ENCODE data around the gene ITPRID1.
A peak's percentile ranks its signal among the peaks of the same experiment; 100 is the strongest.

ITPRID1 gene

DNA sequence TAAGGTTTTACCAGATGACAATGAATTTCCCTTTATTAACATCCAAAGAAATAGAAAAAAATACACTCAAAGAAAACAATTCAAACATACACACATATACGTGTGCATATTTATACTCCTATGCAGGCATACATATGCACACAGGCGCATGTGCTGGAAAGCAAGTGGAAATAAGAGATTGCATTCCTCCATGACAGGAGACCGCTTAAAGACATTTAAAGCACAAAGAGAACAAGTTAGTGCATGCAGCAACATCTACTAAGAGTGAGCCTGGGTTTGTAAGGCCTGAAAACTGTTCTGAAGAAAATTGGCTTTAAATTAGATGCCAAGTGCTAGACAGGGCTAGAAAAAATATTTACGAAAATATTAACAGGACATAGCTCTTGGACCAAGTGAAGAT is 133.1 kb downstream of the ITPRID1 start:
- DNase-seq = no peak

DNA sequence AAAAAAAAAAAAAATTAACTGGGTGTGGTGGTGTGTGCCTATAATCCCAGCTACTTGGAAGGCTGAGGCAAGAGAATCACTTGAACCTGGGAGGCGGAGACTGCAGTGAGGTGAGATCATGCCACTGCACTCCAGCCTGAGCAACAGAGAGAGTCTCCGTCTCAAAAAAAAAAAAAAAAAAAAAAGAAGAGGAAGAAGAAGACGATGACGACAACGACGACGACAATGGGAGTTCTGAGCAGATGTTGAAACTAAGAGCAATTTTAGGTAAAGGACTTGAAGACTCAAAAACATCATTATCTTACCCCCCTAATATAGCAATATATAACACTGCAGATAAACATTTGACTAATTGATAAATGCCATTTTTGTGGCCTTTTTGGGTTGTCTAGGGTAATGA is 133.6 kb downstream of the ITPRID1 start:
- no peak for DNase-seq

DNA sequence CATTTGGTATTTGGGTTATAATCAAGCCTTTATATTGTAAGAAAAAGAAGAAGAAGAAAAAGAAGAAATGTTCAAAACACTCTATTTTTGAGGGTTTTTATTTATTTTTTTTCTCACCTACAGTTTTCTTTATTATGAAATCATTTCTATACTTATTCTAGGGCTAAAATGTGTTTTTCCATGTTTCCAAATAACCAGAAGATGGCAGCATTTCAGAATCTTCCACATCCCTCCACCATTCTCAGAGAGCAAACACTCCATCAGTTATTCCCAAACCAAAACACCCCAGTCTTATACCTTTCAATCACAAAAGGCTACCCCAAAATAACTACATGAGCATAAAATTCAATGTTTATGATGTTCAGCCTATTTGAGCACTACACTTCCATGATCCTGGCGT is 134.4 kb downstream of the ITPRID1 start:
- no peak for DNase-seq

DNA sequence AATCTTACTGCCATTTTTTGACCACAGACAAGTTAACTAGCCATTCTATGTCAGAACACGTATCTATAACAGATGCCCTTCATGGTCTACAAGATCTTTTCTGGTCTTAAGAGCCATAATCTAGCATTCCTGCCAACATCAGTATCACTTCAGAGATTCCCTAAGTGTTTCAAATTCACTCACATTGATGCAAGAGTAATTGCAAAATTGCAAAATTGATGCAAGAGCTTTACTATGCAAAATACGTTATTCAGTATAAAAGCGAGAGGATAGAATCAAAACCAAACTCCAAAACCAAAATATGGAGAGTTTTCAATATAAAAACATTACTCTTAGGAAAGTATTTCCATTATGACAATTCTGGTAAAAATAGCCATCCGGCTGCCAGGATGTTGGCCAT is 135.0 kb downstream of the ITPRID1 start:
- DNase-seq = no peak

DNA sequence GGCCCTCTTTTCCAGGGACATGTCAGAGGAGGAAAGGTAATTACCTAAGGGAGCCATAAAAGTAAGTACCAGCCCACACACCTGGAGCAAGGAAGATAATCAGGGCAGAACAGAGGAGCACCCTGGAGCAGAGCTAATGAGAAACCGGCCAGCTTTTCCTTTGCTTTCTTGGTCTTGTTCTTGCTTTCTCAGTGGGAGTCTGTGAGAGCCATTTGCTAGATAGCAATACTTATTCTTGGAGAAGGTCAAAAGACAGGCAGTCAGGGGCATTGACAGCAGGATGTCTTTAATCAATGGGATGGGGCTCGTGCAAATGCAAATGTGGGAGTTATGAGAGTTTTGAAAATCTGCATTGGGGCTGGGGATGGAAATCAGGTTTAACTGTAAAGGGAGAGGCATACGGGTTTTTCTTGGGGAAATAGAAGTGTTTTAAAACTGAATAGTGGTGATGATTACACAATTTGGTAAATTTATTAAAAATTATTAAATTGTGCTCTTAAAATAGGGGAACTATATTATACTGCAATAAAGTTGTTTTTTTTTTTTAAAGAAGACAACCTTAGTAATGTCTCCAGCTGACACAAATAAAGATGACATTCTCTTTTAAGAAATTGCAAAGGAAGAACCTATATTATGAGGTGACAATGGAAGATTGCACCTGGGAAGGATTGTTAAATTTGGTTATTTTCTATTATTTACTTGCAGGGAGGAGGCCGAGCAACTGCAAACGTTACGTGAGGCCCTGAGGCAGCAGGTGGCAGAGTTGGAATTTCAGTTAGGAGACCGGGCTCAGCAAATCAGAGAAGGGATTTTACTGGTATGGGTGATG is 137.6 kb downstream of the ITPRID1 start:
- no peak for DNase-seq

DNA sequence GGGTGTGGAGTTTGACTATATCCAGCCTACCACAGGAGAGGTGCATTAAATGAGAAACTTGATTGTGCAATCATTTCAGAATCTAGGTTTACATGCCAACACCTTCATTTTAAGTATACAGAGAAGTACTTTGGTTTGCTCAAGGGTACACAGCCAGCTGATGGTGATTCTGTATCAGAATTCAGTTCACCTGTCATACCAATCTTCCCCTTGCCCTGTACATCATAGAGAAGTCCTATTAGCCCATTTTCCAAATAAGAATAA is 138.1 kb downstream of the ITPRID1 start:
- no peak for DNase-seq

DNA sequence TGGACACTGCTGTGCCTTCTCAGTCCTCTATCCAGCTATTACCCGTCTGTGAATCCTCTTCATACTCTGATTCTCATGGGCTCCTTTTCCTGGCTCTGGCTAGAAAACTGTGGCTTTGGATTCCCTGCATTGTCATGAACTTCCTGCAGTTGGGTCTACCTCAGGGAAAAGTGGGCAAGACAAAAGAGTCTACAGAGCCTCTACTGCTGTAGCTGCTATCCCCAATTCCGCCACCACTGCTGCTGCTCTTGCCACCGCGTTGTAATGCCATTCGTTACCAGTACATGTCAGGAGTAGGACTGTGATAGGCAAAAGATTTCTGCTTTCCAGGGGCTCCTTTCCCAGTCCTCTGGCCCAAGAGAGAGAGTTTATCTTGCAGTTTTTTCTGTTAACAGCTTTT is 149.2 kb downstream of the ITPRID1 start:
- no peak for DNase-seq

DNA sequence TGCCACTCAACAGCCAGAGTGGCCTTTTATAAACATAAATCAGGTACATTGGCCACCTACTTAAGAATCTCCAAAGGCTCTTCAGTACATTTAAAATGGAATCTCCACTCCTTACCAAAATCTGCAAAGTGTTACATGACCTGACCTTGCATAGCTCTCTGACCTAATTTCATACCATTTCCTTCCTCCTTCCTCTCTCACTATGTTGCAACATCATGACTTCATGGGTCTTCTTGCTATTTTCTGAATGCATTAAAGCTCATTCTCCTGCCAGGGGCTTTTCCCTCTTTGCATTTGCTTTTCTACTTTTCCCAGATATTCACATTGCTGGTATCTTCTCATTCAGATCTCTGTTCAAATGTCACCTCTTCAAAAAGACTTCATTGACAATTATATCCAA is 151.0 kb downstream of the ITPRID1 start:
- peak; percentile 42 for DNase-seq

DNA sequence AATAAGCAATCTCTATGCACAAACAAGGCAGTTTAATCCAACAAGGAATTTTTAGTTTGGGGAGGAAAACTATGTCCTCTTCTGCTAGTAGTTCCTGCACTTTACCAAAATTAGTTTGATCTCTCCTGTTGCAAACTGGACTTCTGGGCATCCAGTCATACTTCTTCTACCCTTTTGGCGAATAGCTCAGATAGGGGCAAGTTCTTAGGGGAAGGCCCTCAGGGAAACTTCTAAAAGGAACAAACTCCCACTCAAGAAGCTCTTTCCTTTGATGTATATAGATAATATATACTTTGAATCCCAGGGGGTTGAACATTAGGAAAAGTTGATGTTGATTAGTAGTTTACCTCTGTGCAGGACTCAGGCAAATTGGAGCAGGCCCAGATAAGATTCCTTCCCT is 151.7 kb downstream of the ITPRID1 start:
- no peak for DNase-seq

DNA sequence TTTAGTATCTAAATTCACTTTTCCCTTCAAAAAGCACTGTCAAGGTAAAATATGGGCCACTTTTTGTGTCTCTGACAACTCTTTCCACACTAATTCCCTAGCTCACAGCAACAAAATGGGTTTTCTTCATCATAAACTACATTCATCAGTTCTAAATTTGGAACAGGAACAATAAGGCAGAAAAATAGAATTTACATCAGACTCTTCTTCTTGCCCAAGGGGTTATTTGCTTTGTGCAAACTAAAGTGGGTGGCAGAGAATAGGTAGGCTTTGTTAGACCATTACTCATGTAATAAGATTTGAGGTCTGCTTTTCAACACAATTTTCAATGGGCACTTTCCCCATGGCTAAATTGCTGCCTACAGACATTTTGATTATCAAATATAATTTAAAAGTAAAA is 155.6 kb downstream of the ITPRID1 start:
- DNase-seq = no peak

DNA sequence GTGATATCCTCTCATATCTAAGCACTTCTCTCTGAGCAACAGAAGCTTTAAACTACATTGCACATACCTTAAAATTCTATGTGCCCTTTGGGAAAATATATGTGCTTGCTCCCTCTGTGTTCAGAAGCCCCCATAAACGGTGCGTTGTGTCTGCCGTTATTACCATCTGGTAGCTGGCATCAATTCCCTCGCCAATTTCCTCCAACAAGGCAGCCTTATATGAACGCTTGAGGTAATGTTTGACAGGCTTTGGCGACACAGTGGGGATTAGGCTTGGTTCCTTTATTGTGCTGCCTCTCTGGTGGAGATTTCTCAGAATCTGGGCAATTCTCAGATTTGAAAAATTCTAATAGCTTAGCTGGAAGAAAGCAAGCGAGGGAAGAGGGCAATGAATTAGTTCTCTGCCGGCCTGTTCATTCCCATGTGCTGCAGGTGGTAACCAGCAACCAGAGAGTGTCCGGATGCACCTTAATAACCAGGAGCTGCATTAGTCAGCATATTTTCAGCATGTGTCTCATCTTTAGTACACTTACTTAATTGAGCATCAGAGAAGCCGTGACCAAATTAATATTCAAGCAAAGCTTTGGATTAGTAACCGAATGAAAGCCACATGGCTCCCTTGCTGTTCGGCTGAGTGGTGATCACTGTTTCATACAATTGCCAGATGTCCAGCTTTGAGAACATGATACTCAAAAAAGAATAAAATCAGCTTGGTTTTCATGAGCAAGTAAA is 165.8 kb downstream of the ITPRID1 start:
- no peak for DNase-seq

DNA sequence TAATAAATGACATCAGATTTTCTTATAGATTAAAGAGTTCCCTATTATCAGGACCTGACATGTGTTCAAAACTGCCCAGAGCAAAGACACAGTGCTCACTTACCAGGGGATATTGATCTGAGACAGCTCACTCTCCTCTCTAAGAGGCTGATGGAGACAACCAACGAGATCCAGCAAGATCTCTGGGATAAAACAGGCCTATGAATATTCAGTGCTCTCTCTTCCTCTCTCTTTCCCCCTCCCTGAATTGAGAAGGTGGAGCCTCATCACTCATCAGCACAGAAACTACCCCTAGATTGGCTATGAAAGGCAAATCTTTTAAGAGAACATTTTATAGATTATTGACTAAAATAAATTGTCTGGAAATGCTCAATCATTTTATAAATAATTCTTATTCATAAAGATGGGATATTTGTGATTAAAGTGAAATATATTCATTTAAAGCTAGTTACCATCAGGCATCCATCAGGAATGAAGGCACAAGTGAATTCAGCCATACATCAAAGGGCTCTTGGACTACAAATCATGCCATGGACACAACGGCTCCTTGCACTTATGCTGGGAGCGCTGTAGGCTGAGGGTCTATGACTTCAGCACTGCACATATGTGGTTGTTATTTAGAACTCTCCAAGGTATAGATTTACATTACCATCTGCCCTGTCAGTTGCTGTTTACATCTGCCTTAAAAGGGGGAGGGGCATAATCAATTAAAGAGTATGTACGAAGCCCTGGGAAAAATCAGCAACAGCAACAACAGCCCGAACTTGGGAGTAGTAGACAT is 169.7 kb downstream of the ITPRID1 start:
- DNase-seq = no peak

DNA sequence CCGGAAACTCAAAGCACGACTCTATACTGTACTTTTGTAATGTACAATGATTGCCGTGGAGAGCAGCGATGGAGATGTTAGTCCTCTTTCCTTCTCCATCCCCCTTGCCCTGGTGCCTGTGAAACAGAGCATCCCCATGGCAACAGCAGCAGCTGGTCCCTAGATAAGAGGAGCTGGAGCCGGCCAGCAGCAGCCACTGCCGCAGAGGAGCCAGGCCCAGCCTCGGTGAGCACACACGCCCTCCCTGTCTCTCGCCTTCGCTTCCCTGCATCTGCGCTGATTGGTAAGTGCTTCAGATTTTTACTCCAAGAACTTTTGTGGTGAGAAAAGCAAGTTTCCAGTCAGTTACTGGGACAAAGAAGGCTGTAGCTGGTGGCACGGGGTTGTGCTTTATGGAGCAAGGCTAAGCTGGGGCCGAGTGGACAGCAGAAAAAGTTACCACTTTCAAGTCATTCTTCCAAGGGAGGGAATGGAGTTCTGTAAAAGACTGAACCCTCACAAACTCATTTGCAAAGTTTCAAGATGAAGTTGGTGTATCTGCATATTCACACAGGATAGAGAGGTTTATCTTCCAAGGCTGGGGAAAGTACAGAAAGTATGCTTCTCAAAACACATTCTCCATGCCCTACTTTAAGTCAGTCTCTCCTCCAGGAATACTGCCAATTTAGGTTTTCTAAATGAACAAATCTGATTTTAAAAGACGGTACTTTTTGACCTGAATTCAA is 173.3 kb downstream of the ITPRID1 start, which contains the start of gene PPP1R17:
Gene PPP1R17, plus strand, starts transcription at position 192 of the 725 bp plus-strand sequence. CDS start 5,227 bp downstream, outside the sequence.
- no peak for DNase-seq

DNA sequence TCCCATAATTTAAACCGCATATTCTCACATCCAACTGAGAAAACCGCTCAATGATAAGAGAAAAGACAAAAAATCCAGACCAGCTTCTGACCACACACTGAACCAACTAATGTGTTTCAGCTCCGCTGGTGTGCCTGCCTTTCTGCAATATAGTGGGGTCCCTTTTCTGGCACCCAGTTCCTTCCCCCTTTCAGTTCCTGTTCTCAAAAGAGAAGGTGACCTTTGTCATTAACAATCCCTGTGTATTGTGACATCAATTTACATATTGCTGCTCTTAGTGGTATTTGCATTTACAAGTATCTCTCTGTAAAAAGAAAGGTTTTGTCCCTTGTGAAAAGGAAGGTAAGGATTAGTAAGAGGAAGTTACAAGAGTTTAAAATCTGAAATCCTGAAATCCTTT is 174.5 kb downstream of the ITPRID1 start:
- DNase-seq = no peak

DNA sequence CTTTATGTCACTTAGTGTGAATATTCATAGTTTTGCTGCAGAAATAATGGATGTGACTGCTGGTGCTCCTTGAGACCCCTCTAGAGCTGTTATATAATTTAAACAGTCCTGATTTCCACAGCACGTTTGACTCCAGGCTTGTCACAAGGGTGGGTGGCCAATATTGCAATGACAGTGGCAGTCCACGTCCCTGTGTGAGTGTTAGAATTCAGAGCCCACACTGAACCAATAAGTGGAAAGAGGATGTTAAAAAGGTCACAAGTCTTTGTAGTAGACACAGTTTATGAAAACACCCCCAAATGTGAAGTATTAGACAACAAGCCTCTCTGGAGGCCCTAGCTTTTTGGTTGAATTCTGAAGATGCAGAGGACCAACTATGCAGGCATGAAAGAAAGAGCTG is 175.1 kb downstream of the ITPRID1 start:
- DNase-seq = no peak

DNA sequence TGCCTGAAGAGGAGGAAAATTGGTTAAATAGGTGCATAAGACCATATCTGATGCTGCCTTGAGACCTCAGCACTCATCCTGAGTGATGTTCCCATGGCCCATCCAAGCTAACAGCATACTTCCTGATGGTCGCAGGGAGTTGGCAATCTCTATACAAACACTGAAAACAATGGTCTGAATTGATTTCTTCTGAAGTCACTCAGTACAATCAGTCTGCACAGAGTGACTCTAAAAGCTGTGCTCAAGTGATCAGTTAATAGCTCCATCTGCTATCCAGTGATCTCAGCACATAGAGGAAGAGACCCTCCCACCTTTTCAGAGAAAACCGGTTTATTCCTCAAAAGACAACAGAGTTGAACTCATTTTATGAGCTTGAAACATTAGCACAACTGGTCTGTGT is 177.0 kb downstream of the ITPRID1 start:
- no peak for DNase-seq

DNA sequence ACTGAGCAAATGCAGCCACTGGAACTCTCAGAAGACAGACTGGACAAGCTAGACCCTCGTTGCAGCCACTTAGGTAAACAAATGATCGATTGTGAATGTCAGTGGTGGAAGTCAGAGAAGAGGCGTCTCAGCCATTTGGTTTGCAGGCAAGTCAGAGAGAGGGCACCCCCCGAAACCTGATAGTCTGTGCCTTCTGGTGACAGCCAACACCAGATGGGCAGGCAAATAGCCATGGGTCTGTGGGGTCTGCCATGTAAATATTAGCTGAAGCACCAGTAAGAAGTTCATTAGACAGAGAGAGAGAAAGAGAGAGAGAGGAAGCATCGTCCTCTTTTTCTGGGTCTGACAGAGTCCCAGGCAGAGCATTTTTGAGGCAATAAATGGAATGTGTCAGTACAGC is 178.6 kb downstream of the ITPRID1 start:
- DNase-seq = no peak

DNA sequence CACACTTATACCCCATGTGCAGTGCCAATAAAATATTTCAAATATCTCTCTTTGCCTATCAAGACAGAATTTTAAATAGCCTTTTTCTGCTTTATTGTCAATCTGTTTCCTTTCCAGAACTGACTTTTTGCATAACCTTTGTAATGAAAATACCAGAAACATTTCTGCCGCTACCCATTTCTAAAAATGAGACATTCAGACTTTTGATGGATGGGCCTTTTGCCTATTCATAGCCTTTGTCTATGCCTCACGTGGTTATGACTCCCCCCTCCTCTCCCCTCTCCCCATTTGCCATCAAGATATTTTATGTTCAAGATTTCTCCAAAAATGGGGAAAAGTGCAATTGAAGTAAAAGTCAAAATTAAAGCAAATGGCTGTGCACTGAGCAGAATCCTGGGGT is 179.0 kb downstream of the ITPRID1 start:
- no peak for DNase-seq

DNA sequence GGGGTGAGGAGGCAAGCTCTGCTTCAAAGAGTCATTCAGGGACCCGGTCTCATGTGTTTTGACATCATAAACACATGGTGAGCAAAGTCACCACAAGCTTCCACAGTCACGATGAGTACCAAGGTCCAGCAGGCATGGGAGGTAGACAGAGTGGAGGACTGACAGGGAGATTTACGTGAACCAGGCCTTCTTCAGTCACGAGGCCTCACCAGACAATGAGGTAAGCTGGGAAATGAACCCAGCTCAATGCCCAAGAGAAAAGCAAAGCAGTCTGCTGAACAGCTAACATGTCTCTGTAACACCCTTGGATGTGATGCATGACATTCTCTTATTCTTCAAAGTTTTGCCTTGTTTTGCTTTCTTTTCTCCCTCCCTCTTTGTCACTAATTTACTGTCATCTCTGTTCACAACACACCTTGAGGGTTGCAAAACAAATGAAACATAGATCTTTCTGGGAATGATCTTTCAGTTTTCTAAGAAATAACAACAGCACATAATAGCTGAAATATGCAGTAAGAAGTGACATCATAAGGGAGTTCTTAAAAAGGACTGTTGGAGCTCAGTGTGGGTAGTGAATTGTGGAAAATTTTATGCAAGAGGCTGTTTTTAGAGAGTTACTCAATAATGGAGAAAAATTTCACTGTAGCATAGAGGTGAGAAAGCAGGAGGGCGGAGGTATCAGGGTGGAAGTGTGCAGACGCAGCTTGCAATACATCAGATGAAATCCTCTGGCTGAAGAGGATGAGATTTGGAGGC is 182.1 kb downstream of the ITPRID1 start:
- no peak for DNase-seq

DNA sequence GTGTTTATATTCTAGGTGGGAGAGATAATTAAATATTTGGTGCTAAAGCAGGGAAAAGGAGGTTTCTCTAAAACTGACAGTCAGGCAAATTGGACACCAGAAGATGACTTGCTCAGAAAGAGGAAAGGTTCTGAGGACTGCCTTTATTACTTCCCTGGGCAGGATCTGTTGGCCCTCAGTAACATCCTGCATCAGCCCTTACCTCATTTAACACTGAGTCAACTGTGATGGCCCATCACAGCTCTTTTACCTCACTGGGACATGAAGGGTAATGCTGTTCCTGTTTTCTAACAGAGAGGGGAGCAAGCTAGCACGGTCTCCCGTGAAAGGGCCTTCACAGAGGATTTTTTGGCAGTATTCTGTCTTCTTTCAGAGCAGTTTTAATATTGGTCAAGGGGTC is 185.2 kb downstream of the ITPRID1 start:
- no peak for DNase-seq

DNA sequence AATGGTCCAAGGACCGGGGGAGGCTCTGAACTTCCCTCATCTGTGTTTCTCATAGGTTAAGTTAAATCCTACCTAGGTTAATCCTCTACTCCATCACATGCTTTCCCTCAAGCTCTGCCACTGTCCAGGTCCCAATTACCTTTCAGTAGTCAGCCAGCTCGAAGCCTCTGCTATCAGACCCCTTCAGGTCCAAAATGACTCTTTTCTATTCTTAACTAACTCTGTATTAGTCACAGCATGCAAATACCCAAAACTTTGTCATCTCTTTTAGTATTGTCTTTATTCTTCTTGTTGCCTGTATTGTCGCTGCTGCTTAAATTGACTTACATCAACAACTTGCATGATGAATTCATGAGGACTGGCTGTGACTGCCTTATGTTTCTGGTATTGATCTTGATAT is 188.5 kb downstream of the ITPRID1 start:
- DNase-seq = no peak

DNA sequence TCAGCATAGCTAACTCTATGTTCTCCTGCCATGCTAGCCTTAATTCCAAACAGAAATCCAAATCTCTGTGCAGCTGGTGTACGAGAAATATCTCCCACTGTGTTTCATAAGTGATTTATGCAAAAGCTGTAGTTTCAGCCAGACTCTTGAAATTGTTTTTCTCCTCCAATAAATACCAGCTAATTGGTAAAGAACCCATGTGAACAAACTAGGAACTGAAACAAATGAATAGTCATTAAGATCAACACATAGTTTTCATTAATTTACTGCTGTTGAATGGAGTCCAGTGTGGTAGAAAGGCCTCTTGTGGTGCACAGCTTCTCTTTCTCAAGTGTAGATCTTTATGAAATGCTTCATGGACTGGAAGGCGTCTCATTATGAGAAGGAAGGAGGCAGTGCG is 191.5 kb downstream of the ITPRID1 start:
- DNase-seq = no peak
